ENCODE data around the gene THSD4.

THSD4 gene

DNA sequence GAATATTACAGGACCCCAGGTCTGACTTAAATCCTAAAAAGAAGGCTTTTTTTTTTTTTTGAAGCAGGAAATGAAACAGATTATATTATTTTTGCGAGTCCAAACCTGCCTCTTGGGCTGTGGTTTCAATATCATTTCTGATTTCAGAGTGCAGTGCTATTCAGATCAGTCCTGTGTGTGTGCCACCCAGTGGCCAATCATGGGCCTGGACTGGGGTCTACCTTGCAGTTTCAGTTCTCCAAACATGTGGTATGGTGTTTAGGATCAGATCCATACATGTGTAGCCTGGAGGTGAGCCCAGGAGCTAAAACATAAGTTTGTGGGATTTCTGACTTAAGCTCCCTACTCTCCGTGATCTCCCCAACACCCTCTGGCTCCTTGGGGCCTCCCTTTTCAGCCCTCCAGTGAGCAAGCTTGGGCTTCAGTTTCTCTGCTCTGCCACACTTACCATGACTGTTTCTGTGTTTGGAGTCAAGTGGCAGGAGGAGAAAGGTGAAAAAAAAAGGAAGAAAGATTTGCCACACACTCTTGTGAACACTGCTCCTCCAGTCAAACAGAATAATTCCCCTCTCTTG lies 12.1 kb upstream of the THSD4 start:
- DNase-seq = no peak

DNA sequence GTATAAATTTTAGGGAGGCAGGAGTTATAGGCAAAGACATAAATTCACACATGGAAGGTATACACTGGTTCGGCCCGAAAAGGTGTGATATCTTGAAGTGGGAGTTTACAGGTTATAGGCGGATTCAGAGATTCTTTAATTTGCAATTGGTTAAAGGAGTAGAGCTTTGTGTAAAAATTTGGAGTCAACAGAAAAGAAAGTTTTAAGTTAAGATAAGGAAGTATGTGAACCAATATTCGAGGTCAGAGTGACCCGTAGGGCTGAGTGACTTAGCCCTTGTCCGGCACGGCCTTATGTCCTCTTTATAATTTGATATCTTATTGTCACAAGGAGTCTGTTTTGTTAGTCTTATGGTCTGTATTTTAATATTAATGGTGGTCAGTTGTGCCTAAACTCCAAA lies 10.6 kb upstream of the THSD4 start:
- DNase-seq = no peak

DNA sequence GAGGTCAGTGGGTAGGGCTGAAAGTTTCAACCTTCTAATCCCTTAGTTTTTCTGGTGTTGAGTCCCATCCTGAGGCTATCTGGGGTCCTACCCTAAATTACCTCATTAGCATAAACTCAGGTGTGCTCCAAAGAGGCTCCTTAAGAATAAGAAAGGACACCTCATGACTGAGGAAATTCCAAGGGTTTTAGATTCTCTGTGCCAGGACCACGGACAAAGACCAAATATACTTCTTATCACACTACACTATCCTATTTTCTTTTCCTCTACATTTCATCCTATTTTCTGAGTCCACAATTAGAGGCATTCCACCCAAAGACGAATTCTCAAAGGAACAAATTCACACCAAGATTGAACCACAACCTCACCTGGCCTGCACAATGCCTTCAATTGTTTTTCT lies 9.8 kb upstream of the THSD4 start:
- no peak for DNase-seq

DNA sequence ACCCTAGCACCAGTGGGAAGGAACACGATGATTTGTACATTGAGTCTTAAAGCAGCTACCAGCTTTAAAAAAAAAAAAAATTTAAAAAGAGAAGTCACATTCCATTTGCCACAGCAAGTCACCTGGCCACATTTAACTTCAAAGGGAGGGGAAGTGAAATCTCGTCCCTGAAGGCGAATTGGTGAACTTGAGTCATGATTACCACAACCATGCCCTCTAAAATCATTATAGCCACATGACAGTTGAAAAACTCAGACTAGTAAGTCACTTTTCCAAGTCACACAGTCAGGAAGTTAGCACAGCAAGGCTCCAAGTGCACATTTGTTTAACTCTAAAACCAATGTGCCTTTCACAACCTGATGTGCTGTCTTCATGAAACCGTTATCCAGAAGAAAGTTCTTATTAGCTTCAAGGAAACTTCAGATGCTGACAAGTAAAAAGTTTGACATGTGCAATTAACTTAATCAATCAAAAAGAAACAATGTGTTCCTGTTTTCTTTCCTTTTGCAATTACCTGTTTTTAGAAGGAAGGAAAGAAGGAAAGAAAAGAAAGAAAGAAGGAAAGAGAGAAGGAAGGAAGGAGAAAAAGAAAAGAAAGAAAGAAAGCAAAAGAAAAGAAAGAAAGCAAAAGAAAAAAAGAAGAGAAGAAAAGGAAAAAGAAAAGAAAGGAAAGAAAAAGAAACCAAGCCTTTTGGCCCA lies 8.3 kb upstream of the THSD4 start:
- no peak for DNase-seq

DNA sequence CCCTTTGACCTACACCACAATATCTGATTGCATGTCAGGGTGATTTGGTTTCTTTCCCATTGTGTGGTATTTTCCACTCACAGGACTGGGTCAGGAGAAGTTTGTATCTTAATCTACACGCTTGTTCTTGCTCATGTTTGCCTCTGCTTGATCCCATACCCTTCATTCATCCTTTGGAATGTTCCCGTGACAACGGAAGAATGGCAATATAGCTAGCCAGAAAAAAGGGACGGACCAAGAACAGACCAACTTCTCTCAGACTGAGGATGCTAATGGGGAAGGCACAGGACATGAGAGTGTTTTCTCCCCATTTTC lies 7.8 kb upstream of the THSD4 start:
- DNase-seq = no peak

DNA sequence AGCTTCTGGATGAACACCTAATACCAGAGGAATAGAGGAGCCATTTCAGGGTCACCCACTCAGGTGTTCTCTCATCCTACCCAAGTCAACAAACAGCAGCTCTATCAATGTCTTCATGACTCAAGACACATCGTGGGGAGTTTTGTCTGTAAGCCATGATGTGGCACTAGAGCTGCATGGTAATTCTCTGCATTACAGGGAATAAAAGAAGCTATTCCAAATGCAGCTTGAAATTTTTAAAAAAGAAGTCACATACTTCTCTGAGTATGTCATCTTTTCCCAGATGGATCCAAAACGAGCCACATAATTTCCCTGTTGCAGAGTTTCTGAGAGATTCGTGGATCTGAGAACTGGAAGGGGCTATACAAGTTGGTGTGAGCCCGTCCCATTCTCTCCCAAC lies 6.1 kb upstream of the THSD4 start:
- DNase-seq = no peak

DNA sequence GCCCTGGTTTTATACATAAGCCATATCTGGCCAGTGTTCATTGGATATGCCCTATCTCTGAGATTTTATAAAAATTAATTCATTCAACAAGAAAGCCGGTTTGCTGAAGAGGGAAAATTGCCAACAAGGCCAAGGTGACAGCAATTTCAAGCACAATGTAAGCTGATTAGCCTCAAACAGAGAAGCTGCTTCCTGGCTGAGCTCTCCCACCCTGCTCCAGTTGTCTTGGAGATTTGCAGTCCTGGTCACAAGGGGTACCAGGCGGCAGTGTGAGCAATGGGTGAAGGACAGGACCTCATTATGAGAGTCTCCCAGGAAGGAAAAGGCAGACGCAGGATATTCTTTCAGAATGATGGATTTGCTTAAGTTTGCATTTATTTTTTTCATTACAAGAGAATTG lies 5.4 kb upstream of the THSD4 start:
- DNase-seq = no peak

DNA sequence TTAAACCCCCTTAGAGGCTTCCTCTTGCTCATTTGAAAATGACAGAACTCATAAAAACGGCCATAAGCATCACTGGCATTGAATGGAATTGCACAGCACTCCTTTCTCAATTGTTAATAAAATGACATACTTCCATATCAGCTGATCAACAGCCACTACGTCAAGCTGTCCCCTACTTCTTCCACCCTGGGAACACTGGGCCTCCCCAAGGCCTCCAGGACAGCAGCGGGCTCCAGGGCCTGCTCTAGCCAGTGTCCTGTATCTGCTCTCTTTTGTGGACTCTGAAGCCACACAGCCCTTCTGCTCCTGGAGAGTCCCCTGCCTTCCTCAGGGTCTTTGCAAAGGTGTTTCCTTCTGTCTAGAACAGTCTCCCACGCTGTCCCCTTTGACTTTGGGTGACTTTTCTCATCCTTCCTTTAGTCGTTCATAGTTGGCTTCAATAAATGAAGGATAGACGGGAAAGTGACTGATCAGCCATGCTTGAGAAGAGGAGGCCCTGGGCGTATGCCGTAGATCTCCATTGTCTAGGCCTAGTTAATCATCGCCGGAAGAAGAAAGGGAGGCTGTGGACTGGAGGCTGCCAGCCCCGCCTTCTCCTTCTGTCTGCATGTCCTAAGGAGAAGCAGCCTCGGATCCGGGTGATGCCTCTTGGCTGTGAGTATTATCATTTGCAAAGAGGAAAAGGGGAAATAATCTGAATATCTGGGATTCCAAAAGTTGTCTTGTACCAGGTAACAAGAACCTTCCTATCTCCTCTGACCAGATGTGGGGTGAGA lies 4.7 kb upstream of the THSD4 start:
- no peak for DNase-seq

DNA sequence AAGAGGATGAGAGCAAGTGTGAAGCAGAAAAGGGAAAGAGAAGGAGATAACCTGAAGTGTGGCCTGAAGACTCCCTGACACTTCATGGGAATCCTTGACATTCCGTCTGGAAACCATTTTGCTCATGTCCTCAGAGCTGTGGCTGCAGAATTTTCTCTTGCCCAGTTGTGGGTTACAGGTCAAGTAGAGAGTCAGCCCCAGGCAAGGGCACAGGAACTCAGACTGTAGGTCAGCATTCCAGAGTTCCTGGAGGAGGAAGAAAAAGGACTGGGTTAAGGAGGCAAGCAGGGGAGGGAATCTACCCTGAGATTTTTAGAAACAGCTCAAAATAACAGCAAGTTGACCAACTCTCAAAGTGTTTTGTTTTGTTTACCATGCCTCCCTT lies 4.1 kb upstream of the THSD4 start:
- no peak for DNase-seq

DNA sequence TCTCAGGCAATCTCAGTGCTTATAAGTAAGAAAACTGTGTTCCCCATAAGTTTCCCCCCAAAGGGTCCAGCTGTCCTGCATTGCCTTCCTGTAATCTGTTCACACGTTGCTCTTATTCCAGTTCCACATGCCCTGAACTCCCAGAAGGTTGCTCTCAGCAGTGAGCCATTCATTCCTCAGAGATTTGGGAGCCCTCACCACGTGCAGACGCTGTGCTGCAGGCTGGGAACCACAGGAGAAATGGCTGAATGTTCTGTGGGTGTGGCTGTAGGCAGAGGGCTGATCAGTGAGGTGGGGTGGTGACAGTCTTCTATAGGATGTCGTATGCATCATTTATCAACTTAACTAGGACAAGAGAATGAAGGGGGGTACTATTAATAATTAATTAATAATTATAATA lies 3.3 kb upstream of the THSD4 start:
- DNase-seq = no peak

DNA sequence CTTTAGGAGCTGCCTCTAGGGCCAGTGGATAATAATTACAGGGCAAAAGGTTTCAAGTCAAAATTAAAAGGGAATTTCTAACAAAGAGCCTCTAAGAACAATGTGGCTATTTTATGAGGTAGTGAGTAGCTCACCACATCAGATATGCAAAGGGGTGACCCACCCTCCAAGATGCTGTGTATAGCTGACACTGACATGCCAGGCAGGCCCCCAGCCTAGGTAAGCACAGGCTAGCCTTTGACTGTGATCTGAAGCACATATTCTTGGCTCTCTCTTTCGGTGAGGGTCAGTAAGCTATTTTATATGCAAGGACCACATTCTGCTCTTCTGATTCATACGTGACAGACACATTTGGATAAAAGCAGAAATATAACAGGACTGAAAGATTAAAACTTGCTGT lies 2.8 kb upstream of the THSD4 start:
- DNase-seq = no peak

DNA sequence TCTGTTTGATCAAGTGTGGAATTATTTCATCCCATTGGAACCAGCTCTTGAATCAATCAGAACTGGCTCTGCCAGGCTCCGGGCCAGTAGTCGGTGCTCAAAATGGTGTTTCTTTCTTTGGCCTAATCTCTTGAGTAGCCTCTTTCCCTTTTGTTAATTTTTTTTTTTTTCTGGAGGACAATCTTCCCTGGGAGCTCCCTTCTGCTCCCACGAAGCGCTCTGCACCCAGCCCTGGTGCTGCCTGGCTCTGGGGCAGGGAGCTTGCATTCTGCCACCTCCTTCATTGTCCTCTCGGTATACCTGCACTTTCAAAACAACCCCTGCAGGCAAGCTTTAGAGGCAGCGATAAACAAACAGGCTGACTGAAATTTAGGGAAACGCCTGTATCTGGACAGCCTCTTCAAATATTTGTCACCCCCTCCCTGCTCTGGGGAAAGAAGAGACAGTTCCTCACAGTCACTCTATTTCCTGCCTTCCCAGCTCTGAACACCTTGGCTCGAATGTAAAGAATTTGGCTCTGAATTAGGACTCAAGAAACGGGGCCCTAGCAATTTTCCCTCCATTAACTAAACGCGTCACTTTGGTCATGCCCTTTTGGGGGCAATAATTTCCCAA lies 1.1 kb upstream of the THSD4 start:
- DNase-seq = no peak

DNA sequence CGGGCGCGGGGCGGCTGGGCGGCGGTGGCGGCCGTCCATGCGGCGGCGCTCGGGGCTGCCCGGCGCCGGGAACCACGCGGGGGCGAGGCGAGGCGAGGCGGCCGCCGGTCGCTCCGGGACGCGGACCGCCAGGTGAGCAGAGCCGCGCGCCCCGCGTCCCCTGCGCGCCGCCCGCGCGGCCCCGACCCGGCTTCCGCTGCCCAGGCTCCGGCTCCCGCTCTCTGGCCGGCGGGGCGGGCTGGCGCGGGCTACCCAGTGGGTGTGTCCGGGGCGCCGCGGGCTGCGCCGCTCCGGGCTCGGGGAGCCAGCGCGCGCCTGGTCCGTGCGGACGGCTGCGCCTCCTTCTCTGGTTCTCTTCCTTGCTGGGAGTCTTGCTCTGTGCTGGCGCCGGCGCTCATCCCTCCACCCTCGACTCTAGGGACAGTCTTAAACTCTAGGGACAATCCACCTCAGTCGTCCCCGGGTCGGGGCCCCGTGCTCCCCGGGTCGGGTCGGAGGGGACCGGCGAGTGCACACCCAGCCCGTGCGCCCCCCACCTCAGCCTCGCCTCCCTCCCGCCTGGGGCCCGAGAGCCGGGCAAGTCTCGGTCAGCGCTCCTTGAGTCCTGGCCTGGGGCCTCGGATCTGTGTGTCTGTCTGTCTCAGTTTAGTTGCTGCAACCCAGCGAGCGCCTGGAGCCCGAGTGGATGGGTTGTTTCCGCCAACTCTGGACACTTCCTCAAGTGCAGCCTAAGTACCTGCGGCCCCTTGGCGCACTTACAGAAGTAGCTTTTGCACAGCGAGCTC lies 488 bp downstream of the THSD4 start:
- no peak for DNase-seq

DNA sequence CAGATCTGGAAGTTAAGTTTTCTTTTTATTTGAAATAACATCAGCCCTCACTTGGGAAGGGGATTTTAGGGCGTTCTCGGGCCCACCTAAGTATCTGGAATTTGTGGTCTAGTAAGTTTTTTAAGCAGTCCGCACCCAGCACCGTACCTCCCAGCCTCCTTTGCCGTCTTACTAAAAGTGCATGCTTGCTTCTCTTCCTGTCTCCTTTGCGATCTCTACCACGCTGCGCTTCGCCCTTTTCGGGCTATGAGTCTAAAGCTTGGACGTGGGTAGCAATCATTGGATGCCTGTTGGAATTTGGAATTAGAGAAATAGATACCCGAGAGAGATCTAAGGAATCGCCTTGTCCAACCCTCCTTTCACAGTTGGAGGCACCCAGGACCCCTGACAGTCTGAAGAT lies 1.1 kb downstream of the THSD4 start:
- DNase-seq = no peak

DNA sequence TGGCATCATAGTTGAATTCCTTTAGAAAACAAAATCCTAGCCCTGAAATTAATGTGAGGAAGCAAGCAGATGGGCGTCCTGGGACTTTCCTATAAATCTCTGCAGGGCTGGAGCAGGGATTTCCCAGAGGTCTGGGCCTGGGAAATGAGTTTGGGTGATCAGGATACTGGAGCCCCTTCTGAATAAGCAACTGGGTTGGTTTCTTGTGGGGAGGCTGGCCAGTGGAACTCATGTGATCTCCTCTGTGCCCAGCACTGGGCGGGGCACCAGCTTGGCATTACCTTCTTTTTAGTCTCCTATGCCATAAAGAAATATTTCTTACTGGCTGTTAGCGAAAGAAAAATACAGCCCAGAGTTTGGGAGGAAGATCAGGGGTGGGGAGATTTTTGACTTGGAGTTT lies 1.7 kb downstream of the THSD4 start:
- no peak for DNase-seq

DNA sequence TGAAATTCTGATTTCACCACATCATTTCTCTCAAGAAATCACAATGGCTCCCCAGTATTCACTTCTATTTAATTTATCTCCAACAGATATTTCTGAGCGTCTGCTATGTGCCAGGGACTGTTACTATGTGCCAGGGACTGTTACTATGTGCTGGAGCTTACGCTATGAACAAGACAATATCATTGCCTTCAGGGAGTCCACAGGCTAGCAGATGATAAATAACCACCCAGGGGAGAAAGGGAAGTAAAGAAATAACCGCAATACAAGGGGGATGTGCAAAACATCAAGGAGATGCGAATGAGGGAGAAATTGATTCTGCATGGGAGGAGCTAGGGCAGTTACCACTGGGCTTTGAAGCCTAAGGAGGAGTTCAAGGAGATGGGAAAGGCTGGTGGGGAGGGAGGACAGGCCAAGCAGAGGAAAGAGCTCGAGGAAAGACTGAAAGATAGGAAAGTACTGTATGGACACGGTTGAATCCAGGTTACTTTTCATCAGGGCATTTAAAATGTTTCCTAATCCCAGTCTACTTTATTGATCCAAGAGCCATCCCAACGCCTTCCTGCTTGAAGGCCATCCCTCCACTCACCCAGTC lies 2.5 kb downstream of the THSD4 start:
- DNase-seq = no peak

DNA sequence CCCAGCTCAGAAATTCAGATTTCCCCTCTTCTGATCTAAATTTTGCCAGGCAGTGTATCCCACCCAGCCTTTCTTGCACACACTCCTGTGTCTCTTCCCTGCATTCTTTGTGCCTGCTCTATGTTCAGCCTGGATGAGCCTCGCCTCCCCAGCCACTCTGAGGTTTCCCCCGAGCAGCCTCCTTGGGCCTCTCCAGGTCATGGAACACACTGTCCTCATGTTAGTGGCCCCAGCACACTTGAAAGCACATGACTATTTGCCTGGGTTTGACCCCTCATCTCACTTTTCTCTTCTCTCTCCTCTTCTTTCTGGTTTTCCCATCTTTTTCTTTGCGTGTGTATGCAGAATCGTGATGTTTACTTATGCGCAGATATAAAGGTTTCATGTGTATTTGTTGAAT lies 3.1 kb downstream of the THSD4 start:
- no peak for DNase-seq

DNA sequence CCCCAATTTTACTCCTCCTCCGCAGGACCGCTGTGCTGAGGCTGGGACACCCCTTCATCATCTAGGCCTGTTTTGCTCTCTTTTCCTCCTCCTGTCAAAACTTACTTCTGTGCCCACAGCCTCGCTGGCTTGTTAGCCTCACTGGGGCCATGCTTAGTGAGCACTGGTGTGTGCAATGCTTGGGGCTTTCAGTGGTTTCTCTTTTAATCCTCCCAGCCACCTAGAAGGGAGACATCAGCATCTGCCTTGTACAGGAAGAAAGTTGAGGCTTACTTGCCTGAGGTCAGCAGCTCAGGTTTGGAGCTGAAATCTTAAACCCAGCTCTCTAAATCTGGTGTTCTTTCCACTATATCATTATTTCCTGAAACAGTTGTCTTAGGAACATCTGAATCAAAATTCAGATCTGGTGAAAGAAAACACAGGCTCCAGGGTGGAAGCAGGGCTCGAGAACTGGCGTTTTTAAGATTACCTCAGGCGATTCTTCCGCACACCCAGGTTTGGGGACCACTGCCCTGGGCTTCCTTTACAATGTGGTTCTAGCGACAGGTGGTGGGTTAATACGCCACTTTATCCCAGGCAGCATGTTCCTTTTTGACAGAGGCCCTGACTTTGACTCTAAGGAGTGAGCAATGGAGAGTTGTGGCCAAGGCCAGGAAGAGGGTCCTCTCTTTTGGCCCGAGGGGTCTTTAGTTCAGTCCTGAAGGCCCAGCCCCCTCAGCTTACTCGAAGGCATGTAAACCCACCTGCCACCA lies 3.8 kb downstream of the THSD4 start:
- DNase-seq = no peak

DNA sequence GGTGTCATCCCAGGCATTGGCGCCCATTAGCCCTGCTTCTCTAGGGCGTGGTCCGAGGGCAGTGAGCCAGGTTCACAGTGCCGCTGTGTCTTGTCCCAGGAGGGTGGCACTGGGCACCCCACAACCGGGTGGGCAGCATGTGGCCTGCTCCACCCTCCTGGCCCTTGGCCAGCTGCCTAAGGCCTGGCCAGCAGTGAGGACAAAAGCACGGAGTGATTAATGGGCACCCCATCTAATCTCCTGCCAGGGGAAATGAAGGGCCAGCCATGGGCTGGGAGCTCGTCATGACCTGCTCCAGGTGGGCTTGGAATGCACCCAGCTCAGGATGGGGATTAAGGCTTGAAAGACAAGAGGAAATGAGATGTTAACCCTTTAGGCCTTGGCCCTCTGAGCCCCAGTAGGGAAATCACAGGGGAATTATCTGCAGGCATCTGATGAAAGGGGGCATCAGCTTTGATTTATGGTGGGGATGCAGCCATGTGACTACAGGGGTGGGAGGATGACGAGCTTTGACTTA lies 5.2 kb downstream of the THSD4 start:
- DNase-seq = no peak

DNA sequence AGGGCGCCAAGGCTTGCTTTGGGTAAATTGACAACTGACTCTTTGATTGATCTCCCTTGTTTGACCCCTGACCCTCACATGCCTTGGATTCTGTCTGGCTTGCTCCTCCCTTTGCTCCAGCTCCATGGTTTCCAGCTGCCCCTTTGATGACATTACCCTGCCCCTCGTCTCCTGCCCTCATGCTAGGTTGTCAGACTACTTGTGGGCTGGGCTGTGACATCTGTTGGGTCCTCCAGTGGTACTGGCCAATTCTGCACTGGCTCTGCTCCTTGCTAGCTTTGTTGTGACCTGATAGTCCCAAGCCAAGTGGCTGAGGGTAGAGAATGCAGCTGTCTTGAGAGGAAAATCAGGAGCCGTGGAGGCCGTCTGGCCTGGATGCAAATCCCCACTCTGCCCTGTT lies 6.2 kb downstream of the THSD4 start:
- DNase-seq = no peak

DNA sequence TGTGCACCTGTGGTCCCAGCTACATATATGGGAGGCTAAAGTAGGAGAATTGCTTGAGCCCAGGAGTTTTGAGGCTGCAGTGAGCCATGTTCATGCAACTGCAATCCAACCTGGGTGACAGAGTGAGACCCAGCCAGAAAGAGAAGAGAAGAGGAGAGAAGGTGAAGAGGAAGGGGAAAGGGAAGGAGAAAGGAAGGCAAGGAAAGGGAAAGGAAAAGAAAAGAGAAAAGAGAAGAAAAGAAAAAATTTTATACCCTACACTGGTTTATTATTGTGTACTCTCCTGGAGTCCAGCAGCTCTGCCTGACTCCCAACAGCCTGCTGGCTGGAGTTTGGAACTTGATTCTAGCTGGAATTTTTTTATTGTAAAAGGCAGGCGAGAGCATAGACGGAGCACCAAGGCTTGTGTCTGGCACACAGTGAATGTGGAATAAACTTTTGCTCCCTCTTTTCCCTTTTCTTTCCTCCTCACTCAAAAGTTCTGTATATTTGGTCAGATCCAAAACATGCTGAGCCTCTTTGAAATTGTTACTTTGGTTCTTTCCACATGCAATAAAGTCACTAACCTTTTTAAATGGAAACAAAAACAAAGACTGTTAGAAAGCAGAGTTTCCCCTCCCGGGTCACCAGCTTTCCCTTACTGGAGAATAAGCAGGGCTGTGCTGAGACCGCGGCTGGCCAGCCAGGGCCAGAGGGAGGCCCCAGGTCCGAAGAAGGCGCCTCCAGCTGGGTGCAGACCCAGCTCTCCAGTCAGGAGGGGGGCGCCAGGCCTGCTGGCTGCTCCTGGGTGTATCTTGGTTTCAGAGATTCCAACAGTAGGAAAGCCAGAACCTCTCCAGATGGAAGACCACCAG lies 9.9 kb downstream of the THSD4 start:
- no peak for DNase-seq
